HepG2 (cell line): ENCODE data around the gene LCE2C. TPM values are rescaled to one million over a fixed set of nuclear protein-coding genes. Genes with fewer than 3 reads are reported as not detected.
"Not testable (repeated sequence)": the region's sequence is repeated elsewhere in the genome, so short reads cannot be mapped to it uniquely, and the experiment has no call there.

Source experiments
- ATAC-seq: fragments of 200-7000 bp; cut with Tn5 transposase; 3 replicates; pipeline ENCODE4 v1.9.1; 2020; ENCODE audit warnings: mild to moderate bottlenecking, moderate library complexity
- BruUV-seq: library from RNA; stranded (reverse); fragments of 400-500 nt; replicated peaks from 2 replicates; lab custom pipeline; 2021; lab: Mats Ljungman, UMichigan
- CTCF ChIA-PET: fragments of 300-600 bp; formaldehyde crosslinking; extraction: SDS; loops from one replicate; lab custom pipeline; 2021; ENCODE audit warnings: low total read pairs, inconsistent platforms, low intra/inter-chr PET ratio; lab: Yijun Ruan, JAX
- POLR2A ChIA-PET: fragments of 350-600 bp; sonication (Branson Sonifier 250); formaldehyde crosslinking; loops from one replicate; lab custom pipeline; 2020; ENCODE audit warnings: antibody characterized with exemption, inconsistent platforms; lab: Yijun Ruan, JAX
- DNase-seq: peaks from one replicate; pipeline ENCODE4 v3.0.0-alpha.2; 2015; ENCODE audit warnings: low spot score
- FAIRE-seq: peaks from 3 replicates; lab custom pipeline; 2011; peaks lifted over from hg19 to GRCh38; lab: Jason Lieb, UNC
- H2AFZ ChIP-seq: one replicate; pipeline ENCODE4 v1.6.1; 2011; ENCODE audit warnings: low read length, inconsistent platforms
- H3K27ac ChIP-seq: fragments of 300-600 bp; 3 replicates; pipeline ENCODE4 v1.8.0; 2011; ENCODE audit warnings: mixed run types, mild to moderate bottlenecking, mixed read lengths, low read length, inconsistent platforms; ENCODE audit not compliant: insufficient read depth; ENCODE audit errors: extremely low read length
- H3K27me3 ChIP-seq, 2 experiments: fragments of 200-600 bp in 1 of 2; 2 replicates in 1 of 2; 3 replicates in 1 of 2; pipeline versions ENCODE4 v1.6.0 to v1.8.0; 2011; ENCODE audit warnings: low read length in 2 of 2, mild to moderate bottlenecking in 2 of 2, moderate library complexity in 2 of 2, inconsistent platforms in 1 of 2; ENCODE audit not compliant: insufficient read depth in 2 of 2, control insufficient read depth in 1 of 2
- H3K36me3 ChIP-seq, 2 experiments: fragments of 200-600 bp in 1 of 2; replicated peaks in 1 of 2; 2 replicates in 1 of 2; 3 replicates in 1 of 2; pipeline versions ENCODE4 v1.5.1 to v1.8.0; 2011; ENCODE audit warnings: low read length in 2 of 2, inconsistent platforms in 1 of 2; ENCODE audit not compliant: insufficient read depth in 2 of 2, control insufficient read depth in 1 of 2
- H3K4me1 ChIP-seq: 2 replicates; pipeline ENCODE4 v1.5.1; 2012; ENCODE audit warnings: low read length, inconsistent platforms; ENCODE audit not compliant: insufficient read depth
- H3K4me2 ChIP-seq: 2 replicates; pipeline ENCODE4 v1.6.0; 2011; ENCODE audit warnings: low read depth, low read length, inconsistent platforms
- H3K4me3 ChIP-seq, 3 experiments: fragments of 200-600 bp in 1 of 3; sonication (generic), shearing (Covaris generic) in 1 of 3; replicated peaks in 1 of 3; 2 replicates each; pipeline ENCODE4 v1.5.1; 2011 to 2016; ENCODE audit warnings: low read length in 3 of 3, inconsistent platforms in 2 of 3, low read depth in 2 of 3, mild to moderate bottlenecking in 2 of 3, control low read depth in 1 of 3, mixed read lengths in 1 of 3; ENCODE audit not compliant: insufficient read depth in 1 of 3
- H3K79me2 ChIP-seq: one replicate; pipeline ENCODE4 v1.6.1; 2011; ENCODE audit warnings: low read length, inconsistent platforms; ENCODE audit not compliant: insufficient read depth
- H3K9ac ChIP-seq: 2 replicates; pipeline ENCODE4 v1.6.0; 2011; ENCODE audit warnings: mild to moderate bottlenecking, low read depth, low read length, inconsistent platforms; ENCODE audit not compliant: insufficient read depth
- H3K9me3 ChIP-seq: 2 replicates; pipeline ENCODE4 v1.5.1; 2012; ENCODE audit warnings: mild to moderate bottlenecking, low read length
- H4K20me1 ChIP-seq: 2 replicates; pipeline ENCODE4 v1.6.0; 2011; ENCODE audit warnings: inconsistent platforms, mild to moderate bottlenecking, low read length, moderate library complexity; ENCODE audit not compliant: insufficient read depth
- BHLHE40 ChIP-seq: IDR thresholded peaks from 2 replicates; pipeline ENCODE4 v1.6.1; 2011; ENCODE audit warnings: low read length, improper control_type of control experiment
- HHEX ChIP-seq: IDR thresholded peaks from 2 replicates; pipeline ENCODE4 v1.6.1; 2016; ENCODE audit warnings: control low read depth
- NAIF1 ChIP-seq: sonication (generic); formaldehyde crosslinking; IDR thresholded peaks from 2 replicates; pipeline ENCODE4 v1.5.0; 2020; ENCODE audit warnings: mild to moderate bottlenecking, missing genetic modification reagents, borderline replicate concordance
- RBAK ChIP-seq: sonication (generic); formaldehyde crosslinking; IDR thresholded peaks from 2 replicates; pipeline ENCODE4 v1.5.1; 2020; ENCODE audit warnings: mild to moderate bottlenecking, missing genetic modification reagents
- ZNF382 ChIP-seq: sonication (generic); formaldehyde crosslinking; IDR thresholded peaks from 2 replicates; pipeline ENCODE4 v1.5.0; 2020; ENCODE audit warnings: missing genetic modification reagents, mild to moderate bottlenecking, borderline replicate concordance
- WGBS: methylation state at CpG from one replicate; pipeline ENCODE4 v1.1.6; 2017; ENCODE audit warnings: low lambda C conversion rate; 5-methylcytosine and 5-hydroxymethylcytosine counted together
- in situ Hi-C: cut with HindIII; loops from 2 replicates; pipeline ENCODE4 v1.10.0; 2017; ENCODE audit warnings: low pct_unique_long_range_greater_than_20kb; ENCODE audit not compliant: extremely low pct_ligation_motif_present
- intact Hi-C: fragments of 100-400 bp; cut with micrococcal nuclease; formaldehyde crosslinking; loops from one replicate; pipeline ENCODE4 v1.10.0; 2022; ENCODE audit not compliant: unreplicated experiment
- polyA plus RNA-seq, 8 experiments: library from polyadenylated mRNA; depleted of rRNA in 3 of 8; stranded (reverse) in 7 of 8; unstranded in 1 of 8; fragments of >200 nt; fragmentation: Illumina TruSeq in 4 of 8; extraction: Trizol in 4 of 8; gene quantifications; 2 replicates each; pipeline versions ENCODE4 v1.2.1 to v1.2.3, GENCODE V29; 2011 to 2016; ENCODE audit warnings: low read depth in 4 of 8, missing spikeins in 1 of 8, mixed read lengths in 1 of 8; ENCODE audit not compliant: insufficient read depth in 1 of 8
- total RNA-seq, 5 experiments: library from RNA; depleted of rRNA; stranded (reverse); fragments of >200 nt; fragmentation: Illumina TruSeq; extraction: Trizol; gene quantifications; 2 replicates each; pipeline ENCODE4 v1.2.3, GENCODE V29; 2016; ENCODE audit warnings: low read depth in 1 of 5

The LCE2C gene
- total and polyA plus RNA-seq, 2 of the 13 experiments (the other 11 are each of a cell fraction or from before 2014, with no cell fraction given) = not detected

- no peaks in the 10 kb centered on the region for H3K79me2 ChIP-seq
- no peak within 1 kb of the TSS for H3K9ac ChIP-seq
- no peaks in the 10 kb centered on the region for H3K27me3 ChIP-seq
- FAIRE-seq = no peak
- ChIA-PET POLR2A (no interaction called here), CTCF (no interaction called here)
- WGBS = 0% methylated on average over 1 of the region's 3 CpGs
- no peak within 1 kb of the TSS for H3K4me3 ChIP-seq
- no peak within 1 kb of the TSS for H3K4me2 ChIP-seq
- H3K4me1 ChIP-seq = no peaks in the 10 kb centered on the region
- in situ Hi-C loops = no loop called here
- H4K20me1 ChIP-seq = no peaks in the 10 kb centered on the region
- no peaks in the 10 kb centered on the region for H3K36me3 ChIP-seq
- no peak for DNase-seq
- H2AFZ ChIP-seq = no peak within 1 kb of the TSS
- H3K27ac ChIP-seq = no peak within 1 kb of the TSS
- no peaks in the 10 kb centered on the region for H3K9me3 ChIP-seq
- ATAC-seq = no peak
- TF ChIP-seq BHLHE40 (peak; percentile 65), NAIF1 (CRISPR knock-in tag) (no peak), RBAK (no peak), ZNF382 (CRISPR knock-in tag) (no peak), HHEX (no peak)
- TF ChIP-seq, all 625 proteins: peak for 1
- BruUV-seq = no TSS peak
- intact Hi-C loops = no loop called here
Measured at GRCh38 chr1:152663098-152663497, 12.0 kb upstream of the LCE2C start, which contains the start of gene LCE2D. LCE2D (plus strand) TSS chr1:152663380; CDS start chr1:152664106, 726 bp downstream.

- H3K9me3 ChIP-seq, H3K27me3 ChIP-seq, POLR2A ChIA-PET, DNase-seq, H3K4me3 ChIP-seq, H4K20me1 ChIP-seq, in situ Hi-C loops, H3K4me1 ChIP-seq, H3K4me2 ChIP-seq, CTCF ChIA-PET, FAIRE-seq, H2AFZ ChIP-seq, H3K79me2 ChIP-seq, intact Hi-C loops, H3K27ac ChIP-seq, ATAC-seq, H3K36me3 ChIP-seq, BruUV-seq, H3K9ac ChIP-seq: not testable (repeated sequence)
- WGBS = 0% methylated on average over 1 of the region's 1 CpG
Measured at GRCh38 chr1:152666171-152666570, 8.9 kb upstream of the LCE2C start.
